ENCODE data around the gene ILF3. TPM values are rescaled to one million over a fixed set of nuclear protein-coding genes. Genes with fewer than 3 reads are reported as not detected.

Gene ILF3
- total RNA-seq, 1 experiment from 2014 or later = 365 TPM

DNA sequence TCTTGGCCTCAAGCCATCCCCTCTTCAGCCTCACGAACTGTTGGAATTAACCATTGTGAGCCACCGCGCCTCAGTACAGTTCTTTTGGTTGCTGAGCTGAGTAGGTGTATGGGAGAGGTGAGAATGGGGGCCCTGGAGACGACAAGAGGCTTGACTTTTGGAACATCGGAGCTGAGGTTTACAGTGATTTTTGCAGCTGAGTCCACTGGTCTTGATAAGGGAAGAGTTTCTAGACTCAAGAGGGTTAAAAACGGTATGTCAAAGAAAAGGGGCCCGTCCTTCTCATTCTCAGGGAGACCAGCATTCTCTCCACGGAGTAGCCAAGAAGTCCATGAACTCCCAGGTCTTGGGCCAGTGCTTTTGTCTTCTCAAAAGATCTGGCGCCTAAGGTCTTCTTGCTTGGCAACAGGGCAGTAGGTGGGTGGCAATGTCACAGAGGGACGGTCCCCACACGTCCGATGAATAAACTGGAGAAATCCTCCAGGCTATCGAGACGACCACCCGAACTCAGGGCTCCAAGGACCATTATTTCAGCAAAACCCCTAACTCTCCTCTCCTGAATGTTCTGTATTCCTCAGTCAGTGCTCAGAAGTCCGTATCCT lies 40.7 kb downstream of the ILF3 start:
- Histone ChIP-seq H3K4me3 (ENCODE audit: low read depth in 2 of 2, low read length in 2 of 2) (no peak overlapping the region; a peak in 1 of 4 replicates), H3K4me1 (ENCODE audit: control insufficient read depth, insufficient read depth, low read length) (peaks cover 4% of the 10 kb centered on the region), H3K27ac (ENCODE audit: low read length) (no peak overlapping the region), H3K36me3 (ENCODE audit: control insufficient read depth, insufficient read depth, low read length) (no peaks in the 10 kb centered on the region; the same call in 1 of the 2 replicates), H3K9me3 (ENCODE audit: control insufficient read depth, insufficient read depth, low read depth, low read length) (no peaks in the 10 kb centered on the region), H3K27me3 (ENCODE audit: control insufficient read depth, insufficient read depth, low read length) (no peaks in the 10 kb centered on the region)
- intact Hi-C loops (cut with micrococcal nuclease; ENCODE audit: unreplicated experiment) (loop anchor here (5.0 kb wide), 1 partner anchor 128 kb away; the partner anchor contains the start of genes CDKN2D and KRI1), in situ Hi-C loops (cut with HindIII; ENCODE audit: low pct_unique_long_range_greater_than_20kb, low sequenced_read_pairs) (no loop called here)
- POLR2A ChIA-PET = no interaction called here
- no TSS peak for BruUV-seq (replicated peaks)
- TF ChIP-seq POLR2AphosphoS5 (IDR thresholded peaks at IDR 0.05; ENCODE audit: low read depth, low read length) = no peak
- TF ChIP-seq, protein P1, sequence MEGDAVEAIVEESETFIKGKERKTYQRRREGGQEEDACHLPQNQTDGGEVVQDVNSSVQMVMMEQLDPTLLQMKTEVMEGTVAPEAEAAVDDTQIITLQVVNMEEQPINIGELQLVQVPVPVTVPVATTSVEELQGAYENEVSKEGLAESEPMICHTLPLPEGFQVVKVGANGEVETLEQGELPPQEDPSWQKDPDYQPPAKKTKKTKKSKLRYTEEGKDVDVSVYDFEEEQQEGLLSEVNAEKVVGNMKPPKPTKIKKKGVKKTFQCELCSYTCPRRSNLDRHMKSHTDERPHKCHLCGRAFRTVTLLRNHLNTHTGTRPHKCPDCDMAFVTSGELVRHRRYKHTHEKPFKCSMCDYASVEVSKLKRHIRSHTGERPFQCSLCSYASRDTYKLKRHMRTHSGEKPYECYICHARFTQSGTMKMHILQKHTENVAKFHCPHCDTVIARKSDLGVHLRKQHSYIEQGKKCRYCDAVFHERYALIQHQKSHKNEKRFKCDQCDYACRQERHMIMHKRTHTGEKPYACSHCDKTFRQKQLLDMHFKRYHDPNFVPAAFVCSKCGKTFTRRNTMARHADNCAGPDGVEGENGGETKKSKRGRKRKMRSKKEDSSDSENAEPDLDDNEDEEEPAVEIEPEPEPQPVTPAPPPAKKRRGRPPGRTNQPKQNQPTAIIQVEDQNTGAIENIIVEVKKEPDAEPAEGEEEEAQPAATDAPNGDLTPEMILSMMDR (IDR thresholded peaks at IDR 0.05) = no peak
- TF ChIP-seq, protein P2, sequence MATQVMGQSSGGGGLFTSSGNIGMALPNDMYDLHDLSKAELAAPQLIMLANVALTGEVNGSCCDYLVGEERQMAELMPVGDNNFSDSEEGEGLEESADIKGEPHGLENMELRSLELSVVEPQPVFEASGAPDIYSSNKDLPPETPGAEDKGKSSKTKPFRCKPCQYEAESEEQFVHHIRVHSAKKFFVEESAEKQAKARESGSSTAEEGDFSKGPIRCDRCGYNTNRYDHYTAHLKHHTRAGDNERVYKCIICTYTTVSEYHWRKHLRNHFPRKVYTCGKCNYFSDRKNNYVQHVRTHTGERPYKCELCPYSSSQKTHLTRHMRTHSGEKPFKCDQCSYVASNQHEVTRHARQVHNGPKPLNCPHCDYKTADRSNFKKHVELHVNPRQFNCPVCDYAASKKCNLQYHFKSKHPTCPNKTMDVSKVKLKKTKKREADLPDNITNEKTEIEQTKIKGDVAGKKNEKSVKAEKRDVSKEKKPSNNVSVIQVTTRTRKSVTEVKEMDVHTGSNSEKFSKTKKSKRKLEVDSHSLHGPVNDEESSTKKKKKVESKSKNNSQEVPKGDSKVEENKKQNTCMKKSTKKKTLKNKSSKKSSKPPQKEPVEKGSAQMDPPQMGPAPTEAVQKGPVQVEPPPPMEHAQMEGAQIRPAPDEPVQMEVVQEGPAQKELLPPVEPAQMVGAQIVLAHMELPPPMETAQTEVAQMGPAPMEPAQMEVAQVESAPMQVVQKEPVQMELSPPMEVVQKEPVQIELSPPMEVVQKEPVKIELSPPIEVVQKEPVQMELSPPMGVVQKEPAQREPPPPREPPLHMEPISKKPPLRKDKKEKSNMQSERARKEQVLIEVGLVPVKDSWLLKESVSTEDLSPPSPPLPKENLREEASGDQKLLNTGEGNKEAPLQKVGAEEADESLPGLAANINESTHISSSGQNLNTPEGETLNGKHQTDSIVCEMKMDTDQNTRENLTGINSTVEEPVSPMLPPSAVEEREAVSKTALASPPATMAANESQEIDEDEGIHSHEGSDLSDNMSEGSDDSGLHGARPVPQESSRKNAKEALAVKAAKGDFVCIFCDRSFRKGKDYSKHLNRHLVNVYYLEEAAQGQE (IDR thresholded peaks at IDR 0.05; ENCODE audit: insufficient read depth in 1 of 2, low read depth in 2 of 2, low read length in 1 of 2) = no peak
- TF ChIP-seq TCF7L2 (IDR thresholded peaks at IDR 0.05; ENCODE audit: low read depth, low read length) = no peak
- no peak for TF ChIP-seq SIN3A (IDR thresholded peaks at IDR 0.05; ENCODE audit: borderline replicate concordance, insufficient read depth, low read depth, low read length)
- ATAC-seq (no peak), DNase-seq (ENCODE audit: low read depth, low spot score) (no peak)
- CTCF ChIA-PET = interaction anchor here (0.6 kb wide), 1 partner anchor 170 kb away, joined by 4 read pairs; no protein-coding TSS in a partner anchor

DNA sequence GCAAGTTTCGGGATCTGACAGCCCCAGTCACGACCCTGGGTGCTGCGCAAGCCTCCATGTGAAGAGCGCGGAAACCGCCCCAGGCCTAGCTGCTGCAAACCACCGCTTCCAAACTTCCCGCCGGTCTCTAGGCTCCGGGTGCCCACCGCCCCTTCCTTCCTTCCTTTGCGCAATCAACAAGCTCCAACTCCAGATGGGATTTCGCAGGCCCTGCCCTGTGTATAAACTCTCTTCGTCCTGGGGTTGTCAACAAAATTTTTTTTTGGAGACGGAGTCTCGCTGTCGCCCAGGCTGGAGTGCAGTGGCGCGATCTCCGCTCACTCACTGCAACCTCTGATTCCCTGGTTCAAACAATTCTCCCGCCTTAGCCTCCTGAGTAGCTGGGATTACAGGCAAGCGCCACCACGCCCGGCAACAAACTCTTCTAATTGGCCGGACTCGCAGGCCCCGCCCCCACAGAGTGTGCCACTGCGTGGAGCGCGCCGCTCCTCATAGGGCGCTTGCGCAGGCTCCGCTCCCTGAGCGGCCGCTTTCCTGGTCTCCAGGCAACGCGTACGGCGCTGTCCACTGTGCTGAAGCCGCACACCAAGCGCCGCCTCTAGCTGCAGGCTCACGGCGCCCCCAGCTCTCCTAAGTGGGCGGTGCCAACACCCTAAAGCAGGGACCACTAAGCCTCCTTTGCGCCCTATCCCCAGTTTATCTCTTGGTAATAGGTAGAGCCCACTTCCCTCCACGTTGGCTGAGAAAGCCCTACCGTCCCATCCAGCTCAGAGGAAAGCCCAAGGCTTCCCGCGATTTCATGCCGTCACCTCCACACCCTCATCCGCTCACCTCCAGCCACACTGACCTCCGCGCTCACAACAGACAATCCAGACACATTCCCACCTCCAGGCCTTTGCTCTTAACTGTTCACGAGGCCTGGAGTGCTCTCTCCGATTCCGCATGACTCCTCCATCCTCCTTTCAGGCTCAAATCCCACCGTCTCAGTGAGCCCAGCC lies 41.6 kb downstream of the ILF3 start:
- Histone ChIP-seq H3K4me1 (ENCODE audit: control insufficient read depth, insufficient read depth, low read length) (peaks cover 4% of the 10 kb centered on the region), H3K36me3 (ENCODE audit: control insufficient read depth, insufficient read depth, low read length) (no peaks in the 10 kb centered on the region; the same call in 1 of the 2 replicates), H3K27ac (ENCODE audit: low read length) (no peak overlapping the region), H3K4me3 (ENCODE audit: low read depth in 2 of 2, low read length in 2 of 2) (peak overlapping the region; percentile 21 to 40), H3K27me3 (ENCODE audit: control insufficient read depth, insufficient read depth, low read length) (no peaks in the 10 kb centered on the region), H3K9me3 (ENCODE audit: control insufficient read depth, insufficient read depth, low read depth, low read length) (no peaks in the 10 kb centered on the region)
- DNase-seq (ENCODE audit: low read depth, low spot score) (no peak), ATAC-seq (peak; percentile 95)
- CTCF ChIA-PET = interaction anchor here (0.5 kb wide), 1 partner anchor 189 kb away, joined by 3 read pairs; no protein-coding TSS in a partner anchor
- TF ChIP-seq TCF7L2 (IDR thresholded peaks at IDR 0.05; ENCODE audit: low read depth, low read length) (no peak), SIN3A (IDR thresholded peaks at IDR 0.05; ENCODE audit: borderline replicate concordance, insufficient read depth, low read depth, low read length) (peak; percentile 97; the same call in 1 of the 2 replicates), POLR2AphosphoS5 (IDR thresholded peaks at IDR 0.05; ENCODE audit: low read depth, low read length) (0 out of 2 replicates have a peak, but pooled peaks have one; percentile 22)
- TF ChIP-seq, protein P2 (IDR thresholded peaks at IDR 0.05; ENCODE audit: insufficient read depth in 1 of 2, low read depth in 2 of 2, low read length in 1 of 2) = peak; percentile 100
- TF ChIP-seq, protein P1 (IDR thresholded peaks at IDR 0.05) = no peak
- BruUV-seq (replicated peaks) = no TSS peak
- in situ Hi-C loops (cut with HindIII; ENCODE audit: low pct_unique_long_range_greater_than_20kb, low sequenced_read_pairs) (no loop called here), intact Hi-C loops (cut with micrococcal nuclease; ENCODE audit: unreplicated experiment) (loop anchor here (5.0 kb wide), 1 partner anchor 128 kb away; the partner anchor contains the start of genes CDKN2D and KRI1)
- POLR2A ChIA-PET = interaction anchor here (0.6 kb wide), 1 partner anchor 49 kb away, joined by 3 read pairs; no protein-coding TSS in a partner anchor
